GM12878 (cell line): Measurements from ENCODE around the gene MPPED1. TPM values are rescaled to one million over a fixed set of nuclear protein-coding genes. Genes with fewer than 3 reads are reported as not detected.

Source experiments
- ATAC-seq: fragments of 200-7000 bp; cut with Tn5 transposase; 3 replicates; pipeline ENCODE4 v1.9.1; 2020; ENCODE audit warnings: mild to moderate bottlenecking, moderate library complexity
- BruUV-seq: library from RNA; stranded (reverse); fragments of 400-500 nt; replicated peaks from 2 replicates; lab custom pipeline; 2021; lab: Mats Ljungman, UMichigan
- CTCF ChIA-PET: fragments of 300-600 bp; sonication (Branson Sonifier 250); formaldehyde crosslinking; extraction: SDS; loops from one replicate; lab custom pipeline; 2021; ENCODE audit warnings: inconsistent platforms; lab: Yijun Ruan, JAX
- POLR2A ChIA-PET: fragments of 350-600 bp; formaldehyde crosslinking; extraction: SDS; loops from one replicate; lab custom pipeline; 2021; ENCODE audit warnings: inconsistent platforms; lab: Charles Lee
- RAD21 ChIA-PET: fragments of 300-600 bp; sonication (Branson Sonifier 250); formaldehyde crosslinking; loops from one replicate; lab custom pipeline; 2023; ENCODE audit warnings: antibody characterized with exemption; ENCODE audit not compliant: unreplicated experiment; lab: Charles Lee
- SMC1A ChIA-PET: fragments of 300-600 bp; sonication (Branson Sonifier 250); formaldehyde crosslinking; loops from one replicate; lab custom pipeline; 2023; ENCODE audit not compliant: unreplicated experiment, uncharacterized antibody; lab: Charles Lee
- DNase-seq: peaks from one replicate; pipeline ENCODE4 v3.0.0-alpha.2; 2011; ENCODE audit warnings: low read depth, low spot score
- FAIRE-seq: peaks from 3 replicates; lab custom pipeline; 2011; peaks lifted over from hg19 to GRCh38; lab: Jason Lieb, UNC
- H2AFZ ChIP-seq: 2 replicates; pipeline ENCODE4 v1.6.0; 2011; ENCODE audit warnings: low read depth, low read length, control low read depth; ENCODE audit not compliant: control insufficient read depth
- H3K27ac ChIP-seq: 2 replicates; pipeline ENCODE4 v1.5.1; 2011; ENCODE audit warnings: control low read depth; ENCODE audit not compliant: control insufficient read depth, insufficient read depth
- H3K27me3 ChIP-seq, 2 experiments: replicated peaks in 1 of 2; 2 replicates each; pipeline versions ENCODE4 v1.6.0 to v1.6.1; 2011; ENCODE audit warnings: low read length in 1 of 2; ENCODE audit not compliant: control insufficient read depth in 2 of 2, insufficient read depth in 2 of 2
- H3K36me3 ChIP-seq, 2 experiments: 2 replicates each; pipeline ENCODE4 v1.5.1; 2011; ENCODE audit warnings: low read length in 1 of 2; ENCODE audit not compliant: control insufficient read depth in 2 of 2, insufficient read depth in 2 of 2
- H3K4me1 ChIP-seq: 2 replicates; pipeline ENCODE4 v1.6.1; 2011; ENCODE audit warnings: mild to moderate bottlenecking, low read length, moderate library complexity, mixed read lengths; ENCODE audit not compliant: control insufficient read depth, insufficient read depth
- H3K4me2 ChIP-seq: 2 replicates; pipeline ENCODE4 v1.6.0; 2011; ENCODE audit warnings: control low read depth; ENCODE audit not compliant: control insufficient read depth, insufficient read depth
- H3K4me3 ChIP-seq: fragments of 200-600 bp; sonication (generic); 2 replicates; pipeline ENCODE4 v1.5.1; 2016
- H3K79me2 ChIP-seq: 2 replicates; pipeline ENCODE4 v1.6.0; 2011; ENCODE audit warnings: low read length; ENCODE audit not compliant: control insufficient read depth, insufficient read depth
- H3K9ac ChIP-seq: 2 replicates; pipeline ENCODE4 v1.8.0; 2011; ENCODE audit warnings: low read length, control low read depth, mixed read lengths; ENCODE audit not compliant: control insufficient read depth, insufficient read depth
- H3K9me3 ChIP-seq: replicated peaks from 3 replicates; pipeline ENCODE4 v1.5.1; 2011; ENCODE audit warnings: mild to moderate bottlenecking, low read length; ENCODE audit not compliant: control insufficient read depth, insufficient read depth
- H4K20me1 ChIP-seq: 2 replicates; pipeline ENCODE4 v1.6.0; 2011; ENCODE audit not compliant: control insufficient read depth, insufficient read depth
- BRCA1 ChIP-seq: IDR thresholded peaks from 2 replicates; pipeline ENCODE4 v1.6.1; 2011; ENCODE audit warnings: low read depth, low read length, improper control_type of control experiment
- CBX5 ChIP-seq: sonication (generic); IDR thresholded peaks from 2 replicates; pipeline ENCODE4 v1.6.1; 2016; ENCODE audit warnings: low read depth, moderate library complexity, mild to moderate bottlenecking, inconsistent platforms
- CEBPZ ChIP-seq: fragments of 150-350 bp; IDR thresholded peaks from 2 replicates; pipeline ENCODE4 v1.6.1; 2016; ENCODE audit warnings: low read depth, low read length
- IKZF2 ChIP-seq, 2 experiments: fragments of 450-650 bp; IDR thresholded peaks; 2 replicates each; pipeline ENCODE4 v1.6.1; 2017; ENCODE audit warnings: mild to moderate bottlenecking in 2 of 2, moderate library complexity in 2 of 2
- IRF5 ChIP-seq: fragments of 450-650 bp; IDR thresholded peaks from 2 replicates; pipeline ENCODE4 v1.6.1; 2017; ENCODE audit warnings: borderline replicate concordance
- MYB ChIP-seq: fragments of 150-350 bp; IDR thresholded peaks from 2 replicates; pipeline ENCODE4 v1.6.1; 2014; ENCODE audit warnings: mild to moderate bottlenecking, low read depth, low read length, borderline replicate concordance
- NFIC ChIP-seq: IDR thresholded peaks from 2 replicates; pipeline ENCODE4 v1.6.1; 2012; ENCODE audit warnings: low read depth, mild to moderate bottlenecking, inconsistent platforms, low read length, moderate library complexity
- NRF1 ChIP-seq: conservative IDR thresholded peaks from 2 replicates; pipeline ENCODE4 v1.6.1; 2011; ENCODE audit warnings: mild to moderate bottlenecking, low read depth, low read length, improper control_type of control experiment
- POLR2AphosphoS2 ChIP-seq: IDR thresholded peaks from 2 replicates; pipeline ENCODE4 v1.6.1; 2011; ENCODE audit warnings: low read depth, mild to moderate bottlenecking, low read length, improper control_type of control experiment, moderate library complexity
- POU2F2 ChIP-seq: IDR thresholded peaks from 3 replicates; pipeline ENCODE4 v1.6.1; 2011; ENCODE audit warnings: low read depth, mild to moderate bottlenecking, low read length, borderline replicate concordance
- RAD21 ChIP-seq: IDR thresholded peaks from 2 replicates; pipeline ENCODE4 v1.6.1; 2011; ENCODE audit warnings: mild to moderate bottlenecking, low read depth, low read length, moderate library complexity; ENCODE audit not compliant: insufficient read depth
- SP1 ChIP-seq: IDR thresholded peaks from one replicate; pipeline ENCODE4 v1.6.1; 2011; ENCODE audit warnings: low read depth, low read length
- TAF1 ChIP-seq: IDR thresholded peaks from 2 replicates; pipeline ENCODE4 v1.6.1; 2011; ENCODE audit warnings: mild to moderate bottlenecking, low read depth, low read length, borderline replicate concordance
- ZNF592 ChIP-seq: fragments of 450-650 bp; IDR thresholded peaks from 2 replicates; pipeline ENCODE4 v1.6.1; 2017; ENCODE audit warnings: mild to moderate bottlenecking, moderate library complexity
- WGBS: methylation state at CpG from one replicate; pipeline ENCODE4 v1.1.6; 2016; ENCODE audit warnings: low lambda C conversion rate; ENCODE audit not compliant: insufficient replicate concordance, insufficient coverage; ENCODE audit errors: missing lambda C conversion rate; 5-methylcytosine and 5-hydroxymethylcytosine counted together
- in situ Hi-C: fragments of 300-500 bp; cut with MboI; formaldehyde crosslinking; loops from 9 replicates; pipeline ENCODE4 v1.14.3; 2018; ENCODE audit warnings: mixed read lengths
- intact Hi-C: fragments of 100-400 bp; cut with micrococcal nuclease; formaldehyde crosslinking; loops from one replicate; pipeline ENCODE4 v1.14.2; 2022; ENCODE audit not compliant: unreplicated experiment
- polyA plus RNA-seq, 11 experiments: library from polyadenylated mRNA; depleted of rRNA in 4 of 11; unstranded in 6 of 11; stranded (reverse) in 5 of 11; fragments of >200 nt; fragmentation: Nextera tagmentation in 4 of 11; fragmentation: Illumina TruSeq in 1 of 11; extraction: Ambion mirVana in 4 of 11; extraction: Trizol in 1 of 11; gene quantifications; 1 replicate in 1 of 11; 2 replicates in 10 of 11; pipeline versions ENCODE4 v1.2.1 to v1.2.3, GENCODE V29; 2011 to 2016; ENCODE audit warnings: inconsistent platforms in 2 of 11, missing spikeins in 2 of 11, low read depth in 1 of 11
- total RNA-seq, 4 experiments: library from RNA; depleted of rRNA in 3 of 4; stranded (reverse); fragments of >200 nt in 3 of 4; fragmentation: Illumina TruSeq in 1 of 4; extraction: Trizol in 1 of 4; gene quantifications; 2 replicates each; pipeline versions ENCODE4 v1.2.1 to v1.2.3, GENCODE V29; 2013 to 2021

MPPED1 gene
- total and polyA plus RNA-seq, 10 of the 15 experiments (the other 5 are each of a cell fraction or from before 2014, with no cell fraction given): 0.11 TPM; not detected in 9

GRCh38 chr22:43376765-43377547 is 34.9 kb upstream of the MPPED1 start:
- ChIA-PET CTCF (interaction anchor here (0.6 to 2.7 kb wide), 3 partner anchors 11 to 1719 kb away, joined by 3 to 11 read pairs (median 3); no protein-coding TSS in a partner anchor), POLR2A (interaction anchor here (0.6 kb wide), 1 partner anchor 230 kb away, joined by 6 read pairs; no protein-coding TSS in a partner anchor), SMC1A (no interaction called here), RAD21 (interaction anchor here (1.1 kb wide), 1 partner anchor 104 kb away, joined by 3 read pairs; no protein-coding TSS in a partner anchor)
- BruUV-seq: no TSS peak
- intact Hi-C loops (no loop called here), in situ Hi-C loops (no loop called here)
- H2AFZ ChIP-seq: no peak overlapping the region
- peak; percentile 88 for FAIRE-seq
- 51% methylated on average over 15 of the region's 15 CpGs for WGBS
- H3K36me3 ChIP-seq: no peaks in the 10 kb centered on the region
- H3K27ac ChIP-seq: peak overlapping the region; percentile 45; the same call in 1 of the 2 replicates
- no peaks in the 10 kb centered on the region for H3K79me2 ChIP-seq
- peaks cover 10% of the 10 kb centered on the region; the same call in 2 of the 3 replicates for H3K9me3 ChIP-seq
- H3K9ac ChIP-seq: no peak overlapping the region
- H3K4me3 ChIP-seq: no peak overlapping the region
- H3K27me3 ChIP-seq: peaks cover 0 to 2% of the 10 kb centered on the region in 2 experiments; a peak in 1 of 4 replicates
- H3K4me1 ChIP-seq: peaks cover 27% of the 10 kb centered on the region
- DNase-seq: peak; percentile 56
- peak; percentile 87 for ATAC-seq
- no peaks in the 10 kb centered on the region for H4K20me1 ChIP-seq
- peak overlapping the region; percentile 76 for H3K4me2 ChIP-seq
- no peak for TF ChIP-seq CEBPZ
- no peak; the same call in 1 of the 2 replicates for TF ChIP-seq MYB
- no peak for TF ChIP-seq NRF1
- no peak for TF ChIP-seq CBX5
- 0 out of 2 replicates have a peak, but pooled peaks have one; percentile 18 for TF ChIP-seq NFIC
- no peak for TF ChIP-seq POLR2AphosphoS2
- TF ChIP-seq TAF1: no peak
- TF ChIP-seq IRF5: no peak
- TF ChIP-seq ZNF592: no peak
- no peak for TF ChIP-seq RAD21
- peak; percentile 42 for TF ChIP-seq SP1
- no peak for TF ChIP-seq BRCA1
- peak; percentile 47 to 63; a peak in 3 of 4 replicates for TF ChIP-seq IKZF2 (IDR thresholded peaks at IDR 0.05)
- peak; percentile 35; the same call in 1 of the 3 replicates for TF ChIP-seq POU2F2
